D721Med (cell line): ENCODE data around the gene SKP1.

Experiments
- DNase-seq: peaks from one replicate; pipeline ENCODE4 v3.0.0; 2011; ENCODE audit warnings: low spot score; ENCODE audit not compliant: insufficient read length
- FAIRE-seq: peaks from 2 replicates; lab custom pipeline; 2011; peaks lifted over from hg19 to GRCh38; lab: Jason Lieb, UNC
- CTCF ChIP-seq: IDR thresholded peaks from 2 replicates; pipeline ENCODE4 v1.5.1; 2012; ENCODE audit warnings: mild to moderate bottlenecking, control low read depth; ENCODE audit not compliant: insufficient read depth; ENCODE audit errors: missing control alignments

Gene SKP1

GRCh38 chr5:134124289-134125038 is 52.3 kb downstream of the SKP1 start:
- no peak for FAIRE-seq
- no peak for DNase-seq
- no peak for TF ChIP-seq CTCF

- TF ChIP-seq CTCF: no peak
- DNase-seq: no peak
- no peak for FAIRE-seq
Observed at GRCh38 chr5:134123360-134123759, 53.4 kb downstream of the SKP1 start.

GRCh38 chr5:134122530-134122929 is 54.2 kb downstream of the SKP1 start:
- FAIRE-seq: no peak
- no peak for TF ChIP-seq CTCF
- no peak for DNase-seq

- DNase-seq: no peak
- no peak for TF ChIP-seq CTCF
- no peak for FAIRE-seq
Observed at GRCh38 chr5:134120386-134121138, 56.2 kb downstream of the SKP1 start.

GRCh38 chr5:134119720-134120119 is 57.0 kb downstream of the SKP1 start:
- FAIRE-seq (no peak), DNase-seq (no peak)
- no peak for TF ChIP-seq CTCF

- no peak for TF ChIP-seq CTCF
- no peak for DNase-seq
- FAIRE-seq: no peak
Observed at GRCh38 chr5:134118212-134118835, 58.4 kb downstream of the SKP1 start.
